ENCODE data around the gene B4GALT5.

Gene B4GALT5

DNA sequence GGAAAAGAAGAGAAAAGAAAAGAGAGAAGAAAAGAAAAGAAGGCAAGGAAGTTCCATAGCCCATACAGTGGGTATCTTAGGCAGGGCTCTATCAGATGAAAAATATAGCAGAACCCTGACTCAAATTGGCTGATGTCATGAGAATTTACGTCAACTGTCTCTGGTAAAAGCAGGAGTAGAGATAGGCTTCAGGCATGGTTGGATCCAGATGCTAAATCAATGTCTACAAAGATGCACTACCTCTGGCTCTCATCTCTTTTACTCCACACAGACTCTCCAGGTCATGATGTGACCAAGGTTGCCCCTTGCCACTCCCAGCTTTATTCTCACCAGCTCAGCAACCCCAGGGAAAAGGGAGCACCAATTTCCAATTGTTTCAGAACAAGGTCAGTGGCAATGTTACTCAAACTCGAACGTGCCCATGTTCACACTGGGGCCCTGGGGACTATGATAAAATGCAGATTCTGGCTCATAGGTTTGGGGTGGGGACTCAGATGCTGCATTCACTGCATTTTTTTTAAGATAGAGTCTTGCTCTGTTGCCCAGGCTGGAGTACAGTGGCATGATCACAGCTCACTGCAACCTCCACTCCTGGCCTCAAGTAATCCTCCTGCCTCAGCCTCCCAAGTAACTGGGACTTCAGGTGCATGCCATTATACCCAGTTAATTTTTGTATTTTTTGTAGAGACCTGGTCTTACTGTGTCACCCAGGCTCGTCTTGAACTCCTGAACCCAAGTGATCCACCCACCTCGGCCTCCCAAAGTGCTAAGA, 112.3 kb downstream of the B4GALT5 start:
- no peak for ATAC-seq

DNA sequence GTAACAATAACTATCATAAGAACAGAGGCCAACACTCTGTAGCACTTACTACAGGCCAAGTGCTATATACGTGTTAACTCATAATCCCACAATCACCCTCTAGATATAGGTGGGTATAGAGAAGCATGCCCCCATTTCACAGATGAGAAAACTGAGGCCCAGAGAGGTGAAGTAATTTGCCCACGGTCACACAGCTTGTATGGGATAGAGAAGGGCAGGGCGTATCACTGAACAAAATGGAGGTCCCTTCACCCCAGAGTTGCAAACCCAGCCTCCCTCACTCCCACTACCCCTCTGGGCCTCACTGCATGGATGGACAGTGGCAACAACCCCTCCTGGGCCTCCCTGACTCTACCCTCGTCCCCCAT, 113.9 kb downstream of the B4GALT5 start:
- ATAC-seq = no peak
- TF ChIP-seq TCF4 (CRISPR knock-in tag; IDR thresholded peaks at IDR 0.05; ENCODE audit: borderline replicate concordance) (no peak), ISL1 (CRISPR knock-in tag; IDR thresholded peaks at IDR 0.05) (no peak), CSDC2 (CRISPR knock-in tag; IDR thresholded peaks at IDR 0.05) (no peak), OSR1 (CRISPR knock-in tag; IDR thresholded peaks at IDR 0.05) (no peak), ZC3H10 (CRISPR knock-in tag; IDR thresholded peaks at IDR 0.05) (no peak), ZFP3 (CRISPR knock-in tag; IDR thresholded peaks at IDR 0.05) (no peak), ZFP30 (CRISPR knock-in tag; IDR thresholded peaks at IDR 0.05) (no peak), GLIS3 (CRISPR knock-in tag; IDR thresholded peaks at IDR 0.05) (no peak), POU6F1 (CRISPR knock-in tag; IDR thresholded peaks at IDR 0.05; ENCODE audit: borderline replicate concordance, low read depth) (no peak)

More for the DNA sequence above, 112.3 kb downstream of the B4GALT5 start:
- TF ChIP-seq ARNTL (CRISPR knock-in tag; IDR thresholded peaks at IDR 0.05; ENCODE audit: borderline replicate concordance, low read depth) (no peak), ZFP30 (CRISPR knock-in tag; IDR thresholded peaks at IDR 0.05) (no peak)

DNA sequence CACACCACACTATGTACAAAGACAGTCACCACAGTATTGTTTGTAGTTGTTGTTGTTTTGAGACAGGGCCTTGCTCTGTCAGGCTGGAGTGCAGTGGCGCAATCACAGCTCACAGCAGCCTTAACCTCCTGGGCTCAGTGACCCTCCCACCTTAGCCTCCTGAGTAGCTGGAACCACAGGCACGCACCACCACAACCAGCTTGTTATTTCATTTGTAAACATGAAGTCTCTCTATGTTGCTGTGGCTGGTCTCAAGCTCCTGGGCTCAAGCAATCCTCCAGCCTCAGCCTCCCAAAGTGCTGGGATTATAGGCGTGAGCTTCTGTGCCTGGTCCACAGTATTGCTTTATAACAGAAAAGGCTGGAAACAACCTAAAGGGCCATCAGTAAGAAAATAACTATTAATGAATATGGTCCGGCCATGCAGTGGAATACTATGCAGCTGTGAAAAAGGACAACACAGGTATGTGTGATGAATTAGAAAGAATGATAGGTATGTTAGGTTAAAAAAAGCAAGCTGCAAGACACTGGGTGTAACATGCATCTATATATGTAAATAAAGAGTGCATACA, 115.8 kb downstream of the B4GALT5 start:
- TF ChIP-seq, protein P1, sequence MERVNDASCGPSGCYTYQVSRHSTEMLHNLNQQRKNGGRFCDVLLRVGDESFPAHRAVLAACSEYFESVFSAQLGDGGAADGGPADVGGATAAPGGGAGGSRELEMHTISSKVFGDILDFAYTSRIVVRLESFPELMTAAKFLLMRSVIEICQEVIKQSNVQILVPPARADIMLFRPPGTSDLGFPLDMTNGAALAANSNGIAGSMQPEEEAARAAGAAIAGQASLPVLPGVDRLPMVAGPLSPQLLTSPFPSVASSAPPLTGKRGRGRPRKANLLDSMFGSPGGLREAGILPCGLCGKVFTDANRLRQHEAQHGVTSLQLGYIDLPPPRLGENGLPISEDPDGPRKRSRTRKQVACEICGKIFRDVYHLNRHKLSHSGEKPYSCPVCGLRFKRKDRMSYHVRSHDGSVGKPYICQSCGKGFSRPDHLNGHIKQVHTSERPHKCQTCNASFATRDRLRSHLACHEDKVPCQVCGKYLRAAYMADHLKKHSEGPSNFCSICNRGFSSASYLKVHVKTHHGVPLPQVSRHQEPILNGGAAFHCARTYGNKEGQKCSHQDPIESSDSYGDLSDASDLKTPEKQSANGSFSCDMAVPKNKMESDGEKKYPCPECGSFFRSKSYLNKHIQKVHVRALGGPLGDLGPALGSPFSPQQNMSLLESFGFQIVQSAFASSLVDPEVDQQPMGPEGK (CRISPR knock-in tag; IDR thresholded peaks at IDR 0.05; ENCODE audit: borderline replicate concordance) = no peak
- TF ChIP-seq ZFP30 (CRISPR knock-in tag; IDR thresholded peaks at IDR 0.05) = no peak
- TF ChIP-seq TCF4 (CRISPR knock-in tag; IDR thresholded peaks at IDR 0.05; ENCODE audit: borderline replicate concordance) = no peak
- TF ChIP-seq CSDC2 (CRISPR knock-in tag; IDR thresholded peaks at IDR 0.05) = no peak
- TF ChIP-seq, protein P2, sequence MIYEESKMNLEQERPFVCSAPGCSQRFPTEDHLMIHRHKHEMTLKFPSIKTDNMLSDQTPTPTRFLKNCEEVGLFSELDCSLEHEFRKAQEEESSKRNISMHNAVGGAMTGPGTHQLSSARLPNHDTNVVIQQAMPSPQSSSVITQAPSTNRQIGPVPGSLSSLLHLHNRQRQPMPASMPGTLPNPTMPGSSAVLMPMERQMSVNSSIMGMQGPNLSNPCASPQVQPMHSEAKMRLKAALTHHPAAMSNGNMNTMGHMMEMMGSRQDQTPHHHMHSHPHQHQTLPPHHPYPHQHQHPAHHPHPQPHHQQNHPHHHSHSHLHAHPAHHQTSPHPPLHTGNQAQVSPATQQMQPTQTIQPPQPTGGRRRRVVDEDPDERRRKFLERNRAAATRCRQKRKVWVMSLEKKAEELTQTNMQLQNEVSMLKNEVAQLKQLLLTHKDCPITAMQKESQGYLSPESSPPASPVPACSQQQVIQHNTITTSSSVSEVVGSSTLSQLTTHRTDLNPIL (CRISPR knock-in tag; IDR thresholded peaks at IDR 0.05; ENCODE audit: low read depth) = no peak
- no peak for TF ChIP-seq ZNF565 (CRISPR knock-in tag; conservative IDR thresholded peaks at IDR 0.05; ENCODE audit: low read depth)
- ATAC-seq = no peak

DNA sequence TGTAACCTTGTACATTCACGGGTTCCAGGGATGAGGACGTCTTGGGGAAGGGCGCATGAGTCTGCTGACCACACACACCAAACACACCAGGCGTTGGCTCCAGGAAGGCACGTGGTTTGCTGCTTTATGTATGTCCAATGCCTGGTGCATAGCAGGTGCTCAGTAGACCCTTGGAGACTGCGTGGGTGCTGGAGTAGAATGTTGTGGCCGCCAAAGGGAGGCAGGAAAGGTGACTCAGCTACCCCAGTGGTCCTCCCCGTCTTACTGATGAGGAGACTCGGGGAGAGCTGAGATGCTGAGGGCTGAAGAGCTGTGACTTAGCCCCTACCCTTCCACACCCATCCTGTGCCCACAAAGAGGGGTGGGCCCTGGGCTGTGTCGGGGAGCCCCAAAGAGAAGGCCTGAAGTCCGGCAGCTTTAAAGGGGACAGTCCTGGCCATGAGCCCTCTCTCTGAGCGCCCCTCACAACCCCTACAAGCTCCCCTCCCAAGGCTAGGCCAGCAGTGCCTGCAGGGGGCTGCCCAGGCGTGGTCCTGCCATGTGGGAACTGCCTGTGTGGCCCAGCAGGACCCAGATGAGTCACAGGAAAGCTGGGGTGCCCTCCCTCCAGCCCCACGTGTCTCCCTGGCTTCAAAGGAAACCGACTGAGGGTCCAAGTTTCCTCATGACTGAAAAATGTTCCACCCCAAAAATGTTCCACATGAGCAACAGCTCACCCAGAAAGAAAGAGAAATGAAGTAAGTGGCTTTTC, 117.7 kb downstream of the B4GALT5 start:
- ATAC-seq = no peak
- TF ChIP-seq, protein P2 (CRISPR knock-in tag; IDR thresholded peaks at IDR 0.05; ENCODE audit: low read depth) = no peak
- TF ChIP-seq, protein P1 (CRISPR knock-in tag; IDR thresholded peaks at IDR 0.05; ENCODE audit: borderline replicate concordance) = no peak
- TF ChIP-seq SNAI2 (CRISPR knock-in tag; IDR thresholded peaks at IDR 0.05) (no peak), ZFP3 (CRISPR knock-in tag; IDR thresholded peaks at IDR 0.05) (no peak), ARNTL (CRISPR knock-in tag; IDR thresholded peaks at IDR 0.05; ENCODE audit: borderline replicate concordance, low read depth) (no peak), OSR1 (CRISPR knock-in tag; IDR thresholded peaks at IDR 0.05) (no peak), TCF4 (CRISPR knock-in tag; IDR thresholded peaks at IDR 0.05; ENCODE audit: borderline replicate concordance) (no peak), ZFP30 (CRISPR knock-in tag; IDR thresholded peaks at IDR 0.05) (no peak), ISL1 (CRISPR knock-in tag; IDR thresholded peaks at IDR 0.05) (no peak), CSRNP3 (CRISPR knock-in tag; IDR thresholded peaks at IDR 0.05) (no peak), TOX (CRISPR knock-in tag; IDR thresholded peaks at IDR 0.05; ENCODE audit: borderline replicate concordance) (no peak), TSHZ2 (CRISPR knock-in tag; IDR thresholded peaks at IDR 0.05) (no peak), ESRRG (CRISPR knock-in tag; IDR thresholded peaks at IDR 0.05) (no peak), RARB (CRISPR knock-in tag; IDR thresholded peaks at IDR 0.05) (no peak)

Measured in SK-N-SH treated with all-trans-retinoic acid at 6 μM for 48 hours (cell line).